Activated CD4-positive, alpha-beta T cell treated with anti-CD3 and anti-CD28 coated beads, Interleukin-2, amount 50 U/mL, for 24 hours (primary cell): Measurements from ENCODE around the gene PRRG2.
"Not testable (repeated sequence)": the region's sequence is repeated elsewhere in the genome, so short reads cannot be mapped to it uniquely, and the experiment has no call there.

Source experiments
- DNase-seq, 2 donors: peaks; one replicate each; pipeline ENCODE4 v3.0.0-alpha.2; 2020; ENCODE audit warnings: low read depth in 1 of 2, low spot score in 1 of 2

The PRRG2 gene

GRCh38 chr19:49599378-49600295 lies 18.5 kb downstream of the PRRG2 start:
- no peak for DNase-seq

- no peak for DNase-seq
Measured at GRCh38 chr19:49601482-49602038, 20.4 kb downstream of the PRRG2 start.

DNA sequence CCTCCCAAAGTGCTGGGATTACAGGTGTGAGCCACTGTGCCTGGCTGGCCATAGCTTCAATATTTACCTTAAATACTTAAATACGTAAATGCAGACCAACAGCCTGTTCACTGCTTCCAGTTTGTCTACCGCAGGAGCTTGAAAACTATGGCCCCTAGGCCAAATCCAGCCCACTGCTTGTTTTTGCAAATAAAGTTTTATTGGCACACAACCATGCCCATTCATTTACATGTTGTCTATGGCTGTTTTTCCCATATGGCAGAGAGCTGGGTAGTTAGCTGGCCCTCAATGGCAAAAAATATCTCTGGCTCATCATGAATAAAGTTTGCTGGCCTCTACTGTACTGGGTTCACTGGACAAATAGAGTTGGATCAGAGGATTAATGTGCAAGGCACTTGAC lies 21.7 kb downstream of the PRRG2 start:
- no peak for DNase-seq

DNA sequence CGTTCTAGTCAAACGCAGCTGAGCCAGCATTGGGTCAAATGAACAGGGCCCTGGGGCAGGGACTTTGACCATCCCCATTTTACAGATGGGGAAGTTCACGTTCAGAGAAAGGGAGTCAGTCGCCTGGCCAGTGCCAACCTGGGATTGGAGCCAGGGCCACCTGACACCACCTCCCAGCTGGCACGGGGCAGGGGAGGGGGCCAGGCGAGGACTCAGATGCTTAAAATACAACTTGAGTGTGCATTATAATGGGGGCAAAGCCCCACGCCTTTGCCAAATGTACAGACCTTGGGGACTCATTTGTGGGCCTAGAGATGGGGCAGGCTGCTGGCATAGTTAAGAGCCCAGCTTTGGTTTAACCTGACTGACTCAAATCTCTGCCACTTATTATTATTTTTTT lies 24.5 kb downstream of the PRRG2 start:
- DNase-seq, result no peak

- DNase-seq, result no peak
Measured at GRCh38 chr19:49609499-49610092, 28.5 kb downstream of the PRRG2 start.

- no peak for DNase-seq
Measured at GRCh38 chr19:49613374-49613773, 32.3 kb downstream of the PRRG2 start.

DNA sequence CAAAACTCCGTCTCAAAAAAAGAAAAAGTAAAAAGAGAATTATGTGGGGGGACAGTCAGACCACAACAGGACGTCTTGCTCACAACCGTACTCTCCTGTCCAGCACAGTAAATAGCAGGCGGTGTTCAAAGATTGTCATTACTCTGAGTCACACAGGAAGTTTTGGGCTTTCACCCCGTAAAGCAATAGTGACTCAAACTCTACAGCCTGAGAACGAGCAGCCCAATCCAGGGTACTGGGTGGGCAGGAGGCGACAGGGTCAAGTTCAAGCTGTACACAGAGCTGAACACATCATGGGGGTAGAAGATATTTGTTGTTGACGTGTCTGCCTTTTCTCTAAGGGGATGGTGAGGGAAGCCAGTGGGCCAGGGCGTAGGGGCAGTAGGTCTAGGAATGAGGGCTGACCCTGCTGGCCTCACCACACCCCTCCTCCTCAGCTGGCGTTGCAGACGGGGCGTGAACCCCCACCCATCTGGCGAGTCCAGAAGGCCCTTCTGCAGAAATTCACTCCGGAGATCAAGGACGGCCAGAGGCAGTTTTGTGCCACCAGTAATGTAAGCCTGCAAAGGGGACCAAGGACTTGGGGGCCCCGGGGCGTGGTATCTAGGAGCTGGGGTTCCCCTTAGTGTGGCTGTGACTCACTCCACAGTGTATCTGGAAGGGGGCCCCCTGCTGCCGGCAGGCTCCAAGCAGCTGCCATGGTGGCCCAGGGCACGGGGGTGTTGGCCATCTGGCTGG lies 33.1 kb downstream of the PRRG2 start:
- DNase-seq, result no peak

- DNase-seq, result no peak
Measured at GRCh38 chr19:49615861-49616260, 34.7 kb downstream of the PRRG2 start.

GRCh38 chr19:49616532-49616931 lies 35.4 kb downstream of the PRRG2 start:
- DNase-seq, result no peak

GRCh38 chr19:49616945-49617344 lies 35.8 kb downstream of the PRRG2 start:
- DNase-seq, result no peak

DNA sequence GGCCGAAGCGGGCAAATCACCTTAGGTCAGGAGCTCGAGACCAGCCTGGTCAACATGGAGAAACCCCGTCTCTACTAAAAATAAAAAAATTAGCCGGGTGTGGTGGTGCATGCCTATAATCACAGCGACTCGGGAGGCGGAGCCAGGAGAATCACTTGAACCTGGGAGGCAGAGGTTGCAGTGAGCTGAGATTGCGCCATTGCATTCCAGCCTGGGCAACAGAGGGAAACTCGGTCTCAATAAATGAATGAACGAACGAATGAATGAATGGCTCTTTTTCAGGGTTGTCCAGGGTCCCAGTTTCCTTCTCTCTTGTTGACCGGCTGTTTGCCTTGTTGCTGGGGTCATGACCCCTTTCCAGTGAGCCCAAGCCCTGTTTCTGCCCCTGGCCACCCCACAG lies 36.7 kb downstream of the PRRG2 start:
- DNase-seq, result not testable (repeated sequence)

- DNase-seq, result no peak
Measured at GRCh38 chr19:49624967-49625910, 44.1 kb downstream of the PRRG2 start.

GRCh38 chr19:49626226-49626625 lies 45.1 kb downstream of the PRRG2 start:
- no peak for DNase-seq

DNA sequence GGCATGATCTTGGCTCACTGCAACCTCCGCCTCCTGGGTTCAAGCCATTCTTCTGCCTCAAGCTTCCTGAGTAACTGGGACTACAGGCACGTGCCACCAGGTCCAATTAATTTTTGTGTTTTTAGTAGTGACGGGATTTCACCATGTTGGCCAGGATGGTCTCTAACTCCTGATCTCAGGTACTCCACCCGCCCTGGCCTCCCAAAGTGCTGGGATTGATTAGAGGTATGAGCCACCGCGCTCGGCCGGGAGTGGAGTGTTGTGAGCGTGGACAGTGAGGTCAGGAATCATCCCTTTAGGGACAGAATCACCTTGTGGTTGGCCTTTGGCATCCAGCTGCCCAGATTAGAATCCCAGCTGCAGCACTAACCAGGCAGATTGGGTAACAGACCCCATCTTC lies 48.5 kb downstream of the PRRG2 start:
- DNase-seq, result no peak

DNA sequence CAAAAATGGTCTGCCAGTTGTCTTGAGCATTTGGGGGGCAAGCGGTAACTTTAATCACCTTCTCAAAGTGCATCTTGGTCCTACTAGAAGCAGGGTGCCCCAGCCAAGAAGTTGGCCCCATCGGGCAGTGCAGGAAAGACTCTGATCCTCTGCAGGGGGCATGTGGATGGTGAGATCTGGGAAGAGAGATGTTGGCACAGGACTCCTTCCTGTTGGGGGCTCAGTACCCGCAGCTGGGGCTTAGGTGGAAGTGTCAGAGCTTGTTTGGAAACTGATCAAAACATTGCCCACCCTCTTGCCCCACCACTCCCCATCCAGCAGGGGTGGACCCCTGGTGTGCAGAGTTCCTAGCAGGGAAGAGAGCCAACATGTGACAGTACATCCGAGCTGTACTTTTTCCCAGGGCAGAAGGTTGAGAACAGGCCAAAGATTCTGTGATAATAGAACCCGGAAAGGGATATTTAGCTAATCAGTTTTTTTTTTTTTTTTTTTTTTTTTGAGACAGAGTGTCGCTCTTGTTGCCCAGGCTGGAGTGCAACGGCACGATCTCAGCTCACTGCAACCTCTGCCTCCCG lies 50.0 kb downstream of the PRRG2 start:
- no peak for DNase-seq

- DNase-seq, result no peak
Measured at GRCh38 chr19:49631610-49632192, 50.6 kb downstream of the PRRG2 start.

DNA sequence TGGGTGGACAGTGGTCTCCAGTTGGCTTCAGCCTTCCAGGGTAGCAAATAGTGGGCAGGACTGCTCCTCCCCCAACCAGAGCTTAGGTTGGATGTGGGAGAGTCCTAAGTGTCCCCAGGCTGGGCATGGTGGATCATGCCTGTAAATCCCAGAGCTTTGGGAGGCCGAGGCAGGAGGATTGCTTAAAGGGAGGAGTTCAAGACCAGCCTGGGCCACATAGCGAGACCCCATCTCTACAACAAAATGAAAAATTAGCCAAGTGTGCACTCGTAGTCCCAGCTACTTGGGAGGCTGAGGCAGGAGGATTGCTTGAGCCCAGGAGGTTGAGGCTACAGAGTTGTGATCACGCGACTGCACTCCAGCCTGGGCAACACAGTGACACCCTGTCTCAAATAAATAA lies 51.5 kb downstream of the PRRG2 start:
- DNase-seq, result no peak

GRCh38 chr19:49633273-49633672 lies 52.2 kb downstream of the PRRG2 start:
- DNase-seq, result not testable (repeated sequence)

- DNase-seq, result no peak
Measured at GRCh38 chr19:49635530-49636232, 54.6 kb downstream of the PRRG2 start.
